Transverse colon (tissue), 4 donors: ENCODE data around the gene FAM13A.

Experiments
- EP300 ChIP-seq: sonication (generic); formaldehyde crosslinking; IDR thresholded peaks from one replicate; pipeline ENCODE4 v1.6.1; 2017; ENCODE audit warnings: antibody characterized with exemption, low read depth
- POLR2A ChIP-seq: fragments of 450-650 bp; IDR thresholded peaks from one replicate; pipeline ENCODE4 v1.6.1; 2016; ENCODE audit warnings: antibody characterized with exemption, mild to moderate bottlenecking, moderate library complexity
- POLR2AphosphoS5 ChIP-seq, 3 donors: sonication (generic); formaldehyde crosslinking; IDR thresholded peaks; one replicate each; pipeline ENCODE4 v1.6.1; 2016; ENCODE audit warnings: antibody characterized with exemption in 3 of 3
- TF ChIP-seq, protein P1 (sequence below), 5 experiments: fragments of 200-600 bp in 3 of 5; fragments of 450-650 bp in 2 of 5; sonication (generic) in 3 of 5; IDR thresholded peaks; 1 replicate in 2 of 5; 2 replicates in 3 of 5; pipeline ENCODE4 v1.5.1; 2016 to 2017; ENCODE audit warnings: antibody characterized with exemption in 5 of 5, inconsistent platforms in 3 of 5, mild to moderate bottlenecking in 2 of 5, moderate library complexity in 1 of 5

DNA sequence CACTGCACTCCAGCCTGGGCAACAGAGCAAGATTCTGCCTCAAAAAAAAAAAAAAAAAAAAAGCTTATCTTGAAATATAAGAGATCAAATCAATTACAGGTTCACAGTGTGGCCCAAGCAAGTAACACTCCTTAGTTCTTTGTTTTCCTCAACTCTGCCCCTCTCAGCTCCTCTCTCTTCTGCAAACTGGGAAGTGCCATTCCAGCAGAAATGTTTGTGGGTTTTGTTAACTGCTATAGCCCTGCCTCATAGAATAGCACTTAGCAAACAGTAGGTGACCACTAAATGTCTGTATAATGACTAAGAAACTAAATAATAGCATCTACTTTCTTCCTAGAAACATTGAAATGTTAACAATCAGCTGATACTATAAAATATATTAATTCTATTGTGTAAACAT, 199.4 kb downstream of the FAM13A start:
- TF ChIP-seq POLR2A = no peak
- TF ChIP-seq, protein P1, sequence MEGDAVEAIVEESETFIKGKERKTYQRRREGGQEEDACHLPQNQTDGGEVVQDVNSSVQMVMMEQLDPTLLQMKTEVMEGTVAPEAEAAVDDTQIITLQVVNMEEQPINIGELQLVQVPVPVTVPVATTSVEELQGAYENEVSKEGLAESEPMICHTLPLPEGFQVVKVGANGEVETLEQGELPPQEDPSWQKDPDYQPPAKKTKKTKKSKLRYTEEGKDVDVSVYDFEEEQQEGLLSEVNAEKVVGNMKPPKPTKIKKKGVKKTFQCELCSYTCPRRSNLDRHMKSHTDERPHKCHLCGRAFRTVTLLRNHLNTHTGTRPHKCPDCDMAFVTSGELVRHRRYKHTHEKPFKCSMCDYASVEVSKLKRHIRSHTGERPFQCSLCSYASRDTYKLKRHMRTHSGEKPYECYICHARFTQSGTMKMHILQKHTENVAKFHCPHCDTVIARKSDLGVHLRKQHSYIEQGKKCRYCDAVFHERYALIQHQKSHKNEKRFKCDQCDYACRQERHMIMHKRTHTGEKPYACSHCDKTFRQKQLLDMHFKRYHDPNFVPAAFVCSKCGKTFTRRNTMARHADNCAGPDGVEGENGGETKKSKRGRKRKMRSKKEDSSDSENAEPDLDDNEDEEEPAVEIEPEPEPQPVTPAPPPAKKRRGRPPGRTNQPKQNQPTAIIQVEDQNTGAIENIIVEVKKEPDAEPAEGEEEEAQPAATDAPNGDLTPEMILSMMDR (IDR thresholded peaks at IDR 0.05) = no peak
- no peak for TF ChIP-seq POLR2AphosphoS5 (IDR thresholded peaks at IDR 0.05)
- TF ChIP-seq EP300 = no peak
